CD4-positive, alpha-beta T cell (primary cell): Measurements from ENCODE around the gene RFWD3. TPM values are rescaled to one million over a fixed set of nuclear protein-coding genes. Genes with fewer than 3 reads are reported as not detected.
A peak's percentile ranks its signal among the peaks of the same experiment; 100 is the strongest.

Source experiments
- ATAC-seq: fragments of 200-7000 bp; cut with Tn5 transposase; one replicate; pipeline ENCODE4 v1.10.0; 2022; ENCODE audit warnings: mild to moderate bottlenecking; ENCODE audit not compliant: poor library complexity
- CTCF ChIA-PET: fragments of 350-600 bp; sonication (Branson Sonifier 250); formaldehyde crosslinking; loops from one replicate; lab custom pipeline; 2021; ENCODE audit warnings: antibody characterized with exemption, inconsistent platforms; lab: Charles Lee
- POLR2A ChIA-PET: fragments of 350-600 bp; sonication (Branson Sonifier 250); formaldehyde crosslinking; loops from one replicate; lab custom pipeline; 2021; ENCODE audit warnings: antibody characterized with exemption, inconsistent platforms; lab: Charles Lee
- DNase-seq, 14 experiments: peaks; one replicate each; pipeline ENCODE4 v3.0.0-alpha.2; 2013 to 2020; ENCODE audit warnings: mixed read lengths in 2 of 14
- H3K27ac ChIP-seq, 2 donors: one replicate each; pipeline versions ENCODE4 v1.5.1 to v1.7.0; 2013; ENCODE audit warnings: low read length in 2 of 2, low read depth in 1 of 2, mild to moderate bottlenecking in 1 of 2
- H3K27me3 ChIP-seq, 2 experiments: 1 replicate in 1 of 2; 2 replicates in 1 of 2; pipeline versions ENCODE4 v1.6.1 to v1.7.0; 2013; ENCODE audit warnings: low read length in 2 of 2, control low read depth in 1 of 2, mild to moderate bottlenecking in 1 of 2, moderate library complexity in 1 of 2; ENCODE audit not compliant: insufficient read depth in 2 of 2, control insufficient read depth in 1 of 2
- H3K36me3 ChIP-seq: one replicate; pipeline ENCODE4 v1.6.1; 2013; ENCODE audit warnings: low read length, control low read depth; ENCODE audit not compliant: insufficient read depth
- H3K4me1 ChIP-seq: one replicate; pipeline ENCODE4 v1.6.1; 2013; ENCODE audit warnings: low read length, control low read depth; ENCODE audit not compliant: insufficient read depth
- H3K4me3 ChIP-seq: one replicate; pipeline ENCODE4 v1.5.1; 2013; ENCODE audit warnings: mild to moderate bottlenecking, low read length, moderate library complexity
- H3K9me3 ChIP-seq, 2 experiments: 1 replicate in 1 of 2; 2 replicates in 1 of 2; pipeline versions ENCODE4 v1.6.1 to v1.7.0; 2013; ENCODE audit warnings: low read length in 2 of 2, mild to moderate bottlenecking in 2 of 2, control low read depth in 1 of 2, moderate library complexity in 1 of 2; ENCODE audit not compliant: control insufficient read depth in 1 of 2, insufficient read depth in 1 of 2
- H3K27ac Mint-ChIP-seq: one replicate; pipeline ENCODE4 v1.8.0; 2020; ENCODE audit warnings: mixed read lengths
- H3K27me3 Mint-ChIP-seq: one replicate; pipeline ENCODE4 v1.8.0; 2021; ENCODE audit warnings: mixed read lengths
- H3K36me3 Mint-ChIP-seq: one replicate; pipeline ENCODE4 v1.8.0; 2021; ENCODE audit warnings: low read depth, mixed read lengths
- H3K4me1 Mint-ChIP-seq: one replicate; pipeline ENCODE4 v1.8.0; 2021; ENCODE audit warnings: low read depth, mixed read lengths
- H3K4me3 Mint-ChIP-seq: one replicate; pipeline ENCODE4 v1.8.0; 2020; ENCODE audit warnings: mild to moderate bottlenecking, mixed read lengths
- H3K9me3 Mint-ChIP-seq: one replicate; pipeline ENCODE4 v1.8.0; 2020; ENCODE audit warnings: mixed read lengths
- CTCF ChIP-seq: fragments of 200-600 bp; IDR thresholded peaks from one replicate; pipeline ENCODE4 v1.8.0; 2022; ENCODE audit warnings: antibody characterized with exemption, mild to moderate bottlenecking
- intact Hi-C, 2 experiments: fragments of 100-400 bp; cut with DNase I in 1 of 2; cut with micrococcal nuclease in 1 of 2; formaldehyde crosslinking; loops; one replicate each; pipeline versions ENCODE4 v1.15.1 to v1.9.0; 2023 to 2025; cut with DNase I, micrococcal nuclease
- total RNA-seq, 174 experiments: library from RNA in 2 of 174; stranded (reverse) in 2 of 174; gene quantifications; one replicate each; pipeline ENCODE4 v1.2.3 and lab custom pipeline; 2021 to 2026

The RFWD3 gene
- total RNA-seq, 2 experiments from 2014 or later: 44.9 to 47.0 TPM

- H3K4me3 Mint-ChIP-seq: no peak overlapping the region
- H3K27ac Mint-ChIP-seq: peak overlapping the region; percentile 68
- TF ChIP-seq CTCF: no peak
- no peaks in the 10 kb centered on the region for H3K9me3 ChIP-seq
- intact Hi-C loops: no loop called here
- no peaks in the 10 kb centered on the region for H3K9me3 Mint-ChIP-seq
- H3K4me1 ChIP-seq: peaks cover 50% of the 10 kb centered on the region
- no peaks in the 10 kb centered on the region for H3K27me3 Mint-ChIP-seq
- H3K4me1 Mint-ChIP-seq: peaks cover 82% of the 10 kb centered on the region
- peaks cover 1% of the 10 kb centered on the region for H3K36me3 ChIP-seq
- H3K4me3 ChIP-seq: no peak overlapping the region
- ChIA-PET POLR2A (interaction anchor here (1.9 kb wide), 1 partner anchor 7 kb away, joined by 5 read pairs; no protein-coding TSS in a partner anchor), CTCF (no interaction called here)
- peaks cover 32% of the 10 kb centered on the region for H3K36me3 Mint-ChIP-seq
- no peak overlapping the region for H3K27ac ChIP-seq
- ATAC-seq: no peak
- H3K27me3 ChIP-seq: no peaks in the 10 kb centered on the region
- no peak for DNase-seq
Observed at GRCh38 chr16:74575807-74576643, 90.7 kb downstream of the RFWD3 start.

- peak; percentile 47 for ATAC-seq
Observed at GRCh38 chr16:74575175-74575806, 91.4 kb downstream of the RFWD3 start.

GRCh38 chr16:74574146-74574545, 92.5 kb downstream of the RFWD3 start:
- H3K4me3 Mint-ChIP-seq: peak overlapping the region; percentile 32
- CTCF ChIA-PET: no interaction called here
- Histone ChIP-seq H3K9me3 (no peaks in the 10 kb centered on the region), H3K36me3 (no peaks in the 10 kb centered on the region), H3K27ac (no peak overlapping the region), H3K27me3 (no peaks in the 10 kb centered on the region), H3K4me3 (no peak overlapping the region), H3K4me1 (peaks cover 52% of the 10 kb centered on the region)
- peak overlapping the region; percentile 62 for H3K27ac Mint-ChIP-seq
- DNase-seq: no peak
- no peak for ATAC-seq
- no peaks in the 10 kb centered on the region for H3K9me3 Mint-ChIP-seq
- TF ChIP-seq CTCF: no peak
- H3K4me1 Mint-ChIP-seq: peaks cover 86% of the 10 kb centered on the region
- intact Hi-C loops: no loop called here
- H3K36me3 Mint-ChIP-seq: peaks cover 28% of the 10 kb centered on the region
- no peaks in the 10 kb centered on the region for H3K27me3 Mint-ChIP-seq
- POLR2A ChIA-PET: interaction anchor here (2.1 kb wide), 1 partner anchor 33 kb away, joined by 12 read pairs; the partner anchor contains the start of gene GLG1

More at GRCh38 chr16:74575175-74575806, 91.4 kb downstream of the RFWD3 start:
- Histone ChIP-seq H3K9me3 (no peaks in the 10 kb centered on the region), H3K27me3 (no peaks in the 10 kb centered on the region), H3K36me3 (no peaks in the 10 kb centered on the region), H3K27ac (no peak overlapping the region), H3K4me1 (peaks cover 54% of the 10 kb centered on the region), H3K4me3 (no peak overlapping the region)
- ChIA-PET CTCF (no interaction called here), POLR2A (no interaction called here)
- Mint-ChIP-seq H3K4me1 (peaks cover 82% of the 10 kb centered on the region), H3K36me3 (peaks cover 28% of the 10 kb centered on the region), H3K27ac (peak overlapping the region; percentile 67), H3K9me3 (no peaks in the 10 kb centered on the region), H3K27me3 (no peaks in the 10 kb centered on the region), H3K4me3 (no peak overlapping the region)
- TF ChIP-seq CTCF: no peak
- intact Hi-C loops: no loop called here
- DNase-seq: no peak
